ENCODE results near the gene ATF7IP.

The ATF7IP gene

DNA sequence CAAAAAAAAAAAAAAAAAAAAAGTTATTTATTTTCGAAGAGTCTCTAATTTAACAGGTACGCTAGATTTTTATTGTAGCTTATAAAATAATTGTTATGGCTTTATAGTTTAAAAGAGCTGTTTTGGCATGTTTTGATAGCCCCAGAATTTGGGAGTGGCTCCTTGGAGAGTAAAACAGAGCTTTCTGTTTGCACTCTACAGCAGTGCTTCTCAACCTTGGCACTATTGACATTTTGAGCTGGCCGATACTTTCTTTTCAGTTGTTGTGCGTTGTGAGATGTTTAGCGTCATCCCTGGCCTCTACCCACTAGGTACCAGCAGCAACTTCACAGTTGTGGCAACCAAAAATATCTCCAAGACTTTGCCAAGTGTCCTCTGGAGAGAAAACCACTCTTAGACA lies 171.6 kb downstream of the ATF7IP start:
- DNase-seq (ENCODE audit: extremely low read depth, low read depth) = no peak
- TF ChIP-seq, protein P1, sequence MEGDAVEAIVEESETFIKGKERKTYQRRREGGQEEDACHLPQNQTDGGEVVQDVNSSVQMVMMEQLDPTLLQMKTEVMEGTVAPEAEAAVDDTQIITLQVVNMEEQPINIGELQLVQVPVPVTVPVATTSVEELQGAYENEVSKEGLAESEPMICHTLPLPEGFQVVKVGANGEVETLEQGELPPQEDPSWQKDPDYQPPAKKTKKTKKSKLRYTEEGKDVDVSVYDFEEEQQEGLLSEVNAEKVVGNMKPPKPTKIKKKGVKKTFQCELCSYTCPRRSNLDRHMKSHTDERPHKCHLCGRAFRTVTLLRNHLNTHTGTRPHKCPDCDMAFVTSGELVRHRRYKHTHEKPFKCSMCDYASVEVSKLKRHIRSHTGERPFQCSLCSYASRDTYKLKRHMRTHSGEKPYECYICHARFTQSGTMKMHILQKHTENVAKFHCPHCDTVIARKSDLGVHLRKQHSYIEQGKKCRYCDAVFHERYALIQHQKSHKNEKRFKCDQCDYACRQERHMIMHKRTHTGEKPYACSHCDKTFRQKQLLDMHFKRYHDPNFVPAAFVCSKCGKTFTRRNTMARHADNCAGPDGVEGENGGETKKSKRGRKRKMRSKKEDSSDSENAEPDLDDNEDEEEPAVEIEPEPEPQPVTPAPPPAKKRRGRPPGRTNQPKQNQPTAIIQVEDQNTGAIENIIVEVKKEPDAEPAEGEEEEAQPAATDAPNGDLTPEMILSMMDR (IDR thresholded peaks at IDR 0.05; ENCODE audit: low read depth, low read length) = no peak

- DNase-seq (ENCODE audit: extremely low read depth, low read depth) = no peak
- TF ChIP-seq, protein P1 (IDR thresholded peaks at IDR 0.05; ENCODE audit: low read depth, low read length) = no peak
Observed at GRCh38 chr12:14540801-14541462, 175.4 kb downstream of the ATF7IP start.

- TF ChIP-seq, protein P1 (IDR thresholded peaks at IDR 0.05; ENCODE audit: low read depth, low read length) = no peak
- DNase-seq (ENCODE audit: extremely low read depth, low read depth) = no peak
Observed at GRCh38 chr12:14545144-14546124, 180.0 kb downstream of the ATF7IP start.

DNA sequence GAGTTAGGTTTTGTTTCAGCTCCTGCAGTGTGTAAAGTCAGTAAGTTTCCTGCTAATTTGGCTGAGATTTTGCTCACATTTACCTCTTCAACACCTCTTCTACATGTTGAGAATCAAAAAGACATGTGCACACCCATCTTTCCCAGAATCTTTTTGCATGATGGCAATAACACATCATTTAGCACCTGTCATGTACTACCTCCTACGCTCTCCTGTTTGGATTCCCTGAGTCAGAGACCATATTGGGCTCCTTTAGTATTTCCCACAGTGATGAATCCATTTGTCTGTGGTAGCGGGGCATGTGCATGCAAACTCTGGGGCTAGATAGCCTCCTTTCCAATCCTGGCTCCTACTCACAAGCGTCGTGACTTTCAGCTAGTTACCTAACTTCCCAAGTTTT lies 182.1 kb downstream of the ATF7IP start:
- DNase-seq (ENCODE audit: extremely low read depth, low read depth) = no peak
- TF ChIP-seq, protein P1 (IDR thresholded peaks at IDR 0.05; ENCODE audit: low read depth, low read length) = no peak

- TF ChIP-seq, protein P1 (IDR thresholded peaks at IDR 0.05; ENCODE audit: low read depth, low read length) = no peak
- no peak for DNase-seq (ENCODE audit: extremely low read depth, low read depth)
Observed at GRCh38 chr12:14548609-14549008, 183.1 kb downstream of the ATF7IP start.
